ENCODE results near the gene SLC30A7.
"Not testable (repeated sequence)": the region's sequence is repeated elsewhere in the genome, so short reads cannot be mapped to it uniquely, and the experiment has no call there.

The SLC30A7 gene

GRCh38 chr1:100891380-100891779 is 4.5 kb upstream of the SLC30A7 start:
- DNase-seq (ENCODE audit: low spot score), result no peak

DNA sequence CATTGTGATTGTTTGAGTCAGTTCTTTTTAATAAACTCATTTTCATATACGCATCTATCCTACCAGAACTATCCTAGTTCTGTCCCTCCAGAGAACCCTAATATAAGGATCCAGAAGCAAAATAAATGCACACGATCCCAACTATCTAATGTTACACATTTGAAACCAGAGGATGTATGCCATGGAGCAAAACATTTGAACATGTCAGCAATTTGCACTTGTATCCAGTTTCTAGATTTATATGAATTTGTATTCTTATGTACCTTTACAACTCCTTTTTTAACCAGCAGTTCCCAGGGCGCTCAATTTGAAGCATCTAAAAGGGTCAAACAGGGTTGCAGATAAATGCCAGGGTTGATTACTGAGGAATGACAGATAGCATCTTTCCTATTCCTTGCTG is 3.3 kb upstream of the SLC30A7 start:
- DNase-seq (ENCODE audit: low spot score), result no peak

DNA sequence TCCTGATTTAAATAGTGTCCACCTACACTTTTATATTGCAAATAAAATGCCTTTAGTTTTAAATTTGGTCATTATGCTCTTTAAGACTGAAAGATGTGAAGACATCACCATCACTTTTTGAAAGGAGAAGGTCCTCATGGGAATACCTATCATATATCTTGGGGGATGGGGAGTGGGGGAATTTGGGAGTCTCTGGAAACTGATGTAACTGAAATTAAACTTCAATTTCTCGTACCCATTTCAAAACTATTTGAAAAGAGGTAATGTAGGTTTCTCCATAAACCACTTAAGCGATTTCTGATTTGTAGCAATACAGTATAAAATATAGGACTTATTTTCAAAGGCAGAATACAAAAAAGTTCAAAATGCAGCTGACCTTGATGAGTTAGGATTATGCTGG is 2.2 kb upstream of the SLC30A7 start:
- DNase-seq (ENCODE audit: low spot score), result no peak

GRCh38 chr1:100894603-100895539 is 1.0 kb upstream of the SLC30A7 start, which contains the start of gene EXTL2:
TSS of gene EXTL2 (minus strand) at chr1:100894842. CDS start at chr1:100888757, 6,085 bp downstream.
- DNase-seq (ENCODE audit: low spot score), result peak; percentile 82

DNA sequence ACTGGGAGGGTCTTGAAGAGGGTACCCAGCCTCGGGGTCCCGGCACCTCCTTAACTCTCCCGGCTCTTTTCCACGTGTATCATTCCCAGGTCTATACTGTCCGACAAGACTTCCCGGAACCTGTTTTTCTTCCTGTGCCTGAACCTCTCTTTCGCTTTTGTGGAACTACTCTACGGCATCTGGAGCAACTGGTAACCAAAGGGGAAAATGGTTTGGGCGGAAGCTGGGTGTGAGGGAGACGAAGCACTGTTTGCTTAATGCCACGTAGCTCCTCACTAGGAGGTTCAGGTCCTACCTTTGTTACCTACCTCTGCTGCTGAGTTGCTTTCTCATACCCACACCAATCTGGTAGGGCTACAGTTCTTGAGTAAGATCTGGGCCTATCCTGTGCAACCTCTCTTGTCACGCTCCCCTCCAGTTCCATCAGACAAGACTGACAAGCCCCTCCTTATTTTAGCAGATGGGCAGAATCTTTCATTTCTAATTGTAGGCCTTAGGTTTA is 642 bp downstream of the SLC30A7 start:
- DNase-seq (ENCODE audit: low spot score), result peak; percentile 46

DNA sequence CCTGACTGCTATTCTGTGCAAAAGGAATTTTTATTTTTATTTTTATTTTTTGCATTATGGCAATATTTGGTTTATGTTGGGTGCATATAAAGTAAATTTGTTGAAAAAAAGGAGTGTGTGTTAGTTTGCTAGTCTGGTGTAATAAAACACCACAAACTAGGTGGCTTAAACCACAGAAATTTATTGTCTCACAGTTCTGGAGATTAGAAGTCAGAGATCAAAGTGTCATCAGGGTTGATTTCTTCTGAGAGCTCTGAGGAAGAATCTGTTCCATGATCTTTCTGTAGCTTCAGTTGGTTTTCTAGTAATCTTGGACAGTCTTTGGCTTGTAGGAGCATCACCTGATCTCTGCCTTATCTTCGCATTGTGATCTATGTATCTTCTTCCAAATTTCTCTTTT is 6.5 kb downstream of the SLC30A7 start:
- DNase-seq (ENCODE audit: low spot score), result no peak

- no peak for DNase-seq (ENCODE audit: low spot score)
Measured at GRCh38 chr1:100903777-100904176, 7.9 kb downstream of the SLC30A7 start.

DNA sequence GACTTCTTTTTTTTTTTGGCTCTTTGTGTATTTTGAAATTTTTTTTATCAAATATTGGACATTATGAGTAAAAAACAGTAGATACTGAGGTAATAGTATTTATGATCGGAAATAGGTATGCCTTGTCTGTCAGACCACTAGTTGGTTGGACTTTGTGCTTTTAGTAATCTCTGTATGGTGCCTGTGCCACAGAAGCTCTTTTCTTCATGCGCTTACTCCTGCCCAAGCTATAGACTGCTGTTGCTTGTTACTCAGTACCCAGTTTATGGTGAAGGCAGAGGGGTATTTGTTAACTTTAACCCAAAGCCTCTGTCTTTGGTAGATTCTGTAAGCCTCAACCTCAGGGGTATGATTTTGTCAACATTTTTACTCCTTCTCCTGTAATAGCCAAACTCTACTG is 8.6 kb downstream of the SLC30A7 start:
- no peak for DNase-seq (ENCODE audit: low spot score)

DNA sequence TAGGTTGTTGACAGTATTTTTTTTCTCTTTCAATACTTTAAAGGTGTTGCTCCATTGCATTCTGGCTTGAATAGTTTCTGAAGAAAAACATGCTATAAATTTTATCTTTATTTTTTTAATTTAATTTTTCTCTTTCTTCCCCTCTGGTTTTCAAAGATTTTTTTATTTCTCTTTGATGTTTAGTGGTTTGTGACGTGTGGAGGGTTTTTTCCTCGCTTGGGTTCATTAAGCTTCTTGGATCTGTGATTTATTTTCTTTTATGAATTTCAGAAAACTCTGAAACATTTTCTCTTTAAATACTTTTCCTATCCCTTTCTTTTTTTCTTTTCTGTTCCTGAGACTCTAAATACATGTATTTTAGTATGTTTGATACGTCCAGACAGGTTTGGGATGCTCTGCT is 9.3 kb downstream of the SLC30A7 start:
- no peak for DNase-seq (ENCODE audit: low spot score)

DNA sequence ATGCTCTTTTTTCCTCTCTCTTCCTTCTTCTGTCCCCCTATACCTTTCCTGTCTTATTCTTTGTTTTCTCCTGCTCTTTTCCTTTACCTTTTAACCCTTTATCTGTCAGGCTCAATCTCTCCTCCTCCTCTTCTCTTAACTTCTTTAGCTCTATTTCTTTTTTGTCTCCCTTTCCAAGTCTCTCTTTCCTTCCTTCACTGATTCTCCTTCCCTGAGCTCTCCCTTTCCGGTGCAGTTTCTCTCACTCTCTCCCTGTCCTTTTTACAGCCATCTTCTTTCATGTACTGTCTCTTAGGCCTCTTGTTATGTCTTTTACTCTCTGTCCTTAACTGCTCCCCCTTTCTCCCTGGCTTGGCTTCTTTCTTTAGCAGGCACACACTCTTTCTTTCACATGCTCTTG is 12.0 kb downstream of the SLC30A7 start:
- DNase-seq (ENCODE audit: low spot score), result no peak

GRCh38 chr1:100909018-100909417 is 13.1 kb downstream of the SLC30A7 start:
- no peak for DNase-seq (ENCODE audit: low spot score)

GRCh38 chr1:100912019-100912418 is 16.1 kb downstream of the SLC30A7 start:
- DNase-seq (ENCODE audit: low spot score), result no peak

GRCh38 chr1:100921110-100921706 is 25.3 kb downstream of the SLC30A7 start:
- peak; percentile 46 for DNase-seq (ENCODE audit: low spot score)

GRCh38 chr1:100924212-100924611 is 28.3 kb downstream of the SLC30A7 start:
- peak; percentile 4 for DNase-seq (ENCODE audit: low spot score)

GRCh38 chr1:100924991-100925390 is 29.1 kb downstream of the SLC30A7 start:
- no peak for DNase-seq (ENCODE audit: low spot score)

GRCh38 chr1:100926240-100926639 is 30.4 kb downstream of the SLC30A7 start:
- DNase-seq (ENCODE audit: low spot score), result no peak

- no peak for DNase-seq (ENCODE audit: low spot score)
Measured at GRCh38 chr1:100927276-100927675, 31.4 kb downstream of the SLC30A7 start.

DNA sequence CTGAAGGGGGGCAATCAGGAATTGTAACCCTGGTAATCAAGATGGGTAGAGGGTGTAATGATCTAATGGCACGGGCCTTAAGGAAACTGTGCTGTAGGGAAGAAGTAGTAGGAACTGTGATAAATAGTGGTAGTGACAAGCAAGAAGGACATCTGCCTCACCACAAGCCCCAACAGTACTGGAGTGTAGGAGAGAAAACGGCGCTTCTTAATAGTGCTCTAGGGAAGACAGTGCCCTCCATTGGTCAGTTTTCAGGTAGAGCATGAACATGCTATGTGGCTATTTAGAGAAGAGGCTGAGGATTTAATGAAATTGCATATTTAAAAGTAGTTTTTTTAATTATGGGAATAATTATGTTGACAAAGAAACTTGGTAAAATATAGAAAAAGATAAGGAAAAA is 32.2 kb downstream of the SLC30A7 start:
- DNase-seq (ENCODE audit: low spot score), result no peak

- DNase-seq (ENCODE audit: low spot score), result no peak
Measured at GRCh38 chr1:100930494-100930893, 34.6 kb downstream of the SLC30A7 start.

- DNase-seq (ENCODE audit: low spot score), result no peak
Measured at GRCh38 chr1:100931716-100932115, 35.8 kb downstream of the SLC30A7 start.

GRCh38 chr1:100933555-100933954 is 37.7 kb downstream of the SLC30A7 start:
- not testable (repeated sequence) for DNase-seq (ENCODE audit: low spot score)

DNA sequence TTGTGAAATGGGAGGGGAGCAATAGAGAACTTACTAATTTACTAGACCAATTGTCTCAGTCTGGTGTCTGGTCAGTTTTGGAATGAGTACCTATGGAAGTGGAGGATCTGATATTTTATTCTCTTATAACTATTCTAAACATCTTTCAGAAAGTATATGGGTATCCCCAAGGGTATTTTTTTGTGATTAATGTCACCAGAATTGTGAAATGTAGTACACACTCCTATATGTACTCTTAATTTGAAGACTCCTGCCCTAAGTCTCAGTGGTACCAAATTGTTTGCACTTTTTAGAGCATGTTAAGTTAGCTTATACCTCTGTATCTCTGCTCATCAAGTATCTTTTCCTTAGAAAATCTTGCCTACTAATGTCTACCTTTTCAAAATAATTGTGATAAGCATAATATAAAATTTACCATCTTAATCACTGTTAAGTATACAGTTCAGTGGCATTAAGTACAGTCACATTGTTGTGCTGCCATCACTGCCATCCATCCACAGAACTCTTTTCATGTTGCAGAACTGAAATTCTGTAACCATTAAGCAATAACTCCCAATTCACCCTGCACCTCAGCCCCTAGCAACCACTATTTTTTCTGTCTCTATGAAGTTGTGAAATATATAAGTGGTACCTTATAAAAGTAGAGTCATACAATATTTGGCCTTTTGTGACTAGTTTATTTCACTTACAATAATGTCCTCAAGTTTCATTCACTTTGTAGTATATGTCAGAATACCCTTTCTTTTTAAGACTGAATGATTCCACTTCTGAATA is 40.5 kb downstream of the SLC30A7 start:
- no peak for DNase-seq (ENCODE audit: low spot score)

Data from GM03348 (cell line).